Measurements from ENCODE around the gene TRIM48.
"Not testable (repeated sequence)": the region's sequence is repeated elsewhere in the genome, so short reads cannot be mapped to it uniquely, and the experiment has no call there.

TRIM48 gene

GRCh38 chr11:55261855-55262254 lies at the start of gene TRIM48:
Gene TRIM48, plus strand, starts transcription at chr11:55262155. Its CDS starts 113 bp downstream, at chr11:55262268.
- not testable (repeated sequence) for DNase-seq

GRCh38 chr11:55238316-55238715 lies 23.6 kb upstream of the TRIM48 start:
- DNase-seq: not testable (repeated sequence)

GRCh38 chr11:55263081-55263480 lies 1.1 kb downstream of the TRIM48 start:
- DNase-seq: no peak
